Jurkat, Clone E6-1 (cell line): ENCODE data around the gene SMURF2. TPM values are rescaled to one million over a fixed set of nuclear protein-coding genes. Genes with fewer than 3 reads are reported as not detected.

Source experiments
- DNase-seq: peaks from one replicate; pipeline ENCODE4 v3.0.0-alpha.2; 2011; ENCODE audit warnings: low read depth, low spot score
- H3K4me3 ChIP-seq: 2 replicates; pipeline ENCODE4 v1.5.1; 2011; ENCODE audit warnings: mild to moderate bottlenecking, low read length, control low read depth, moderate library complexity
- polyA plus RNA-seq: library from polyadenylated mRNA; unstranded; fragments of >200 nt; gene quantifications from one replicate; pipeline ENCODE4 v1.2.1, GENCODE V29; 2012; ENCODE audit warnings: missing spikeins; ENCODE audit not compliant: insufficient read length, insufficient read depth

Gene SMURF2
- polyA plus RNA-seq = 8.7 TPM

GRCh38 chr17:64661976-64662773 is at the start of gene SMURF2:
SMURF2 (minus strand) TSS chr17:64662307; CDS start chr17:64661880, 427 bp downstream.
- peak; percentile 39 for DNase-seq
- peak within 1 kb of the TSS; percentile 72 for H3K4me3 ChIP-seq

DNA sequence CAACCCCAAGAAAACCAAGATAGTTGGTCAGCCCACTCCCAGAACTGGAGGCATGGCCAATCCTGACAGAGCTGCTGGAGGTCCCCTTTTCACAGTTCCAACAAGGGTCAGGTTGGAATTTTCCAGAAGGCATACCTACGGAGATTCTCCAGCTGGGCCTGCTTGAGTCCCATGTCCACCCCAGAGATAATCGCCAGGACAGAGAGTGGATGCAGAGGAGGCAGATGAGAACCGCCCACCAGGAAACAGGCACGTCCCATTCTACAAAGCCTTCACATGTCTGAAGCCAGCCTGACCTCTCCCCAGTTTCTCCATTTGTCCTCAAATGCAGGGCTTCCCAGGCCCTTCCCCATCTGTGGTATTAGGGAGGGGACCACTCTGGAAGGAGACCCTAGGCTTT is 47.4 kb upstream of the SMURF2 start:
- peak overlapping the region; percentile 22 for H3K4me3 ChIP-seq
- no peak for DNase-seq

- DNase-seq = no peak
Measured at GRCh38 chr17:64707050-64707591, 45.0 kb upstream of the SMURF2 start.

DNA sequence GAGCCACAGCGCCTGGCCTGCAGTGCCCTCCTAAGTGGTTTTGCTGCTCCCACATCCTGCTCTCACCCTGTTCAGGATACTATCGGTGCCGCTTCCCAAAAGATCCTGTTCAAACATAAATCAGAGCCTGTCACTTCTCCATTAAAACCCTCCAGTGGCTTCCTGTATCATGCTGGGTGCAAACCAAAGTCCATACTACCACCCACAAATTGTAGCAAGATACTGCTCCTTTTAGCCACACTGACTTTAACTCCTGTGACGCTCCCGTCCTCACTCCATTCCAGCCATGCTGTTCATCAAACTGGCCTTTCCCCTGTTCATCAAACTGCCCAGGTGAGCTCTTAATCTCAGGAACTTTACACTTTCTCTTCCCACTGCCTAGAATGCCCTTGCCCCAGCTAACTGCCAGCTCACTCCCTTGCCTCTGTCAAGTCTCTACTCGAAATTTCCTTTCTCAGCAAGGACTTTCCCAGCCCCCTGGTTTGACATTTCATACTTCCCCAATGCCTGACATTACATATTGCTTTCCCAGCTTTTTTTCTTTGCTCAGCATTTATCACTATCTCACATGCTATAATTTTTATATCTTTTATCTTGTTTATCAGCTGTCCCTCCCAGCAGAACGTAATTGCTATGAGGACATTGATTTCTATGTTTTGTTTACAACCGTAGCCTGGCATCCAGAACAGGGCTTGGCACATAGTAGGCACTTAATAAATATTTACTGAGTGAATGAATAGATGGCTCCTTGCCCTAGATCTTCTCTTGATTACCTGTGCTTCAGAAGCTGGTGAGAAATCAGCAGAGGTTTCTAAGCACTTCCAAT is 44.3 kb upstream of the SMURF2 start:
- H3K4me3 ChIP-seq = no peak overlapping the region
- DNase-seq = no peak

More at GRCh38 chr17:64707050-64707591, 45.0 kb upstream of the SMURF2 start:
- H3K4me3 ChIP-seq = no peak overlapping the region

DNA sequence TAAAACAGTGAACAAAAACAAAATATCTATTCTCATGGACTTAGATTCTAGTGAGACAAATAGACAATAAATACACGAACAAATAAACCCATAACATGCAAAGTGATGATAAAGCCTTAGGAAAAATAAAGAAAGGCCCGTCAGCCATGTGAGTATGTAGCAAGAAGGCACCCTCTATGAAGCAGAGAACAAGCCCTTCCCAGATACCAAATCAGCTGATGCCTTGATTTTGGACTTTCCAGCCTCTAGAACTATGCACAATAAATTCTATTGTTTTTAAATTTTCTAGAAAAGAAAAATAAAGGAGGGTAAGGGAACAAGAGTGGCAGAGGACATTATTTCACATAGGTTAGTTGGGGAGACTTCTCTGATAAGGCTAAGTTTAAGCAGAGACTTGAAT is 40.7 kb upstream of the SMURF2 start:
- DNase-seq = no peak
- no peak overlapping the region for H3K4me3 ChIP-seq

- no peak for DNase-seq
- H3K4me3 ChIP-seq = no peak overlapping the region
Measured at GRCh38 chr17:64698725-64699124, 36.6 kb upstream of the SMURF2 start.

GRCh38 chr17:64694207-64694606 is 32.1 kb upstream of the SMURF2 start:
- H3K4me3 ChIP-seq = no peak overlapping the region
- no peak for DNase-seq

DNA sequence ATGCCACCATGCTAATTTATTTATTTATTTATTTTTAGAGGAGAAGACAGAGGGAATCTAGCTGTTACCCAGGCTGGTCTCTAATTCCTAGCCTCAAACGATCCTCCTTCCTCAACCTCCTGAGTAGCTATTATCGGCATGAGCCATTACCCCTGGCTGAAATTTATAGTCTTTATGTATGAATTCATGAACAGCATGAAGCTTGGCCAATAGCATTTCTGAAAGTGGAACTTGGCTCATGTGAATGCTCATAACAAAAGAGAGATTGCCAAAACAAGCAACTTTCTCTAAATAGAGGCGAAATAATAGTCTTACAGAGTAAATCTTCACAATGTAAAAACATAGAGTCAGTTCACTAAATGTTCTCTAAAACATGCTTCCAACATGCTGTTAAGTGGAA is 30.1 kb upstream of the SMURF2 start:
- no peak for DNase-seq
- no peak overlapping the region for H3K4me3 ChIP-seq

DNA sequence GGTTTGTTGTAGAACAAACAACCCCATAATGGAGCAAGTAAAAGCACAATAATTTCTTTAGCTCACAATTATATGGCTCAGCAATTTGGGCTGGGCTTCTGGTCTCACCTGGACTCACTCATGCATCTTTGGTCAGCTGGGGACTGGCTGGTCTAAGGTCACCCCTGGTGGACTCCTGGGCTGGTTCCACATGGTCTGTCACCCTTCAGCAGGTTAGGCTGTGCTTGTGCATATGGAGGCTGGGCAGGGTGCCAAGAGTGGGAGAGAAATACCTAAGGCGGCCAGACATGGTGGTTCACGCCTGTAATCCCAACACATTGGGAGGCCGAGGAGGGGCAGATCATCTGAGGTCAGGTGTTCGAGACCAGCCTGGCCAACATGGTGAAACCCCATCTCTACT is 27.0 kb upstream of the SMURF2 start:
- H3K4me3 ChIP-seq = no peak overlapping the region
- DNase-seq = no peak

DNA sequence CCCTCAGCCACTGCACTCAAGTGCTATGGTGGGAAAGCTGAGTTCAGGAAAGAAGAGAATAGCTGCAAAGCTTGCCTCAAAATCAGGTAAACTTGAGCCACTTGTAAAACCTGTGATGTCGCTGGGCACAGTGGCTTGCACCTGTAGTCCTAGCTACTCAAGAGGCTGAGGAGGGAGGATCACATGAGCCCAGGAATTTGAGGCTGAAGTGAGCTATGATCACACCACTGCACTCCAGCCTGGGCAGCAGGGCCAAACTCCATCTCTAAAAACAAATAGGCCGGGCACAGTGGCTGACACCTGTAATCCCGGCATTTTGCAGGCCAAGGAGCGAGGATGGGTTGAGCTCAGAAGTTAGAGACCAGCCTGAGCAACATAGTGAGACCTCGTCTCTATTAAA is 26.4 kb upstream of the SMURF2 start:
- H3K4me3 ChIP-seq = no peak overlapping the region
- DNase-seq = no peak

DNA sequence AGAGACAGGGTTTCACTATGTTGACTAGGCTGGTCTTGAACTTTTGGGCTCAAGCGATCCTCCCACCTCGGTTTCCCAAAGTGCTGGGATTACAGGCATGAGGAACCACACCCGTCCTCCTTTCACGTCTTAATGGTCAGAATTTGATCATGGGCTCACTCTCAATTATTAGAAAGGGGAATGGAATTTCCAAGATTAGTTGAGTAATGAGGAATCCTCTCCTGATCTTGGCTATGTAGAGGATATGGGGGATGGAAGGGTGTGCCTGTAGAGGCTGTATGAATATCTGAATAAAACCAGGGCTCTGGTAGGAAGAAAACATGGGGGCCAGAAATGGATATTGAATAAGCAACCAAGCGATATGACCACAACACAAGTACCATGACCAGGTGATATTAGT is 25.9 kb upstream of the SMURF2 start:
- H3K4me3 ChIP-seq = no peak overlapping the region
- DNase-seq = no peak

GRCh38 chr17:64687376-64687775 is 25.3 kb upstream of the SMURF2 start:
- no peak overlapping the region for H3K4me3 ChIP-seq
- DNase-seq = no peak

GRCh38 chr17:64686705-64687104 is 24.6 kb upstream of the SMURF2 start:
- no peak overlapping the region for H3K4me3 ChIP-seq
- no peak for DNase-seq

- H3K4me3 ChIP-seq = no peak overlapping the region
- DNase-seq = no peak
Measured at GRCh38 chr17:64685705-64686104, 23.6 kb upstream of the SMURF2 start.

- no peak overlapping the region for H3K4me3 ChIP-seq
- DNase-seq = no peak
Measured at GRCh38 chr17:64683796-64684195, 21.7 kb upstream of the SMURF2 start.

DNA sequence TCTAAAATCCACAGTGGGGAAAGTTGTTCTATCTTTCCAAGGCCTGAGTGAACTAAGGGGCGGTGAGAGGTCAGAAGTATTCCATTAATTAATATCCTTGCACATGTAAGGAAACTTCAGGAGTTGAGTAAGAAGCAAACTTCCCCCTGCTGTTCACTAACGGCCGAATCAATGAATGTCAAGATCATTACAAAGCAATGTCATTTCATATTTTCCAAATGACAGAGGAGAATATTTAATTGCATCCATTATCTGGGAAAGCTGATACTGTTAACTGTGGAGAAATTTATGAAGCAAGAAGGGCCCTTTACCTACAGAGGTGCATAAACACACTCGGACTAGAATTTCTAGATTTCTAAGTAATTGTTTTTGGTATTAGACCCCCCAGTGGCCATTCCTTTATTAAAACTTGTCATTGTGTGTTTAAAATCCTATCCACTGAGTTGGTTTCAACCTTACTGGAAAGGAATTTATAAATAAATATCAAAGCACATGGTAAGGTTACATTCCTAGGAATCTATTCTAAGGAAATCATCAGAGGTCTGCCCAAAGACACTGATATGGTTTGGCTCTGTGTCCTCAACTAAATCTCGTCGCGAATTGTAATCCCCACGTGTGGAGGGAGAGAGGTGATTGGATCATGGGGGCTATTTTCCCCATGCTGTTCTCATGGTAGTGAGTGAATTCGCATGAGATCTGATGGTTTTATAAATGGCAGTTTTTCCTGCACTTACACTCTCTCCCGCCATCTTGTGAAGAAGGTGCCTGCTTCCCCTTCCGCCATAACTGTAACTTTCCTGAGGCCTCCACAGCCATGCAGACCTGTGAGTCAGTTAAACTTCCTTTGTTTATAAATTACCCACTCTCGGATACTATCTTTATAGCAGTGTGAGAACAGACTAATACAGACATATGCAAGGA is 20.4 kb upstream of the SMURF2 start:
- DNase-seq = no peak
- no peak overlapping the region for H3K4me3 ChIP-seq

GRCh38 chr17:64679710-64680216 is 17.7 kb upstream of the SMURF2 start:
- no peak overlapping the region for H3K4me3 ChIP-seq
- no peak for DNase-seq

GRCh38 chr17:64676763-64677162 is 14.7 kb upstream of the SMURF2 start:
- H3K4me3 ChIP-seq = no peak overlapping the region
- DNase-seq = no peak
